Epidermal melanocyte (primary cell): Measurements from ENCODE around the gene ISG15.
A peak's percentile ranks its signal among the peaks of the same experiment; 100 is the strongest.
"Not testable (repeated sequence)": the region's sequence is repeated elsewhere in the genome, so short reads cannot be mapped to it uniquely, and the experiment has no call there.

Source experiments
- DNase-seq: peaks from one replicate; pipeline ENCODE4 v3.0.0; 2011; ENCODE audit warnings: low spot score; ENCODE audit not compliant: insufficient read length

Gene ISG15

GRCh38 chr1:1026599-1027413 lies 13.5 kb downstream of the ISG15 start:
- DNase-seq: no peak

- no peak for DNase-seq
Observed at GRCh38 chr1:1027791-1028190, 14.5 kb downstream of the ISG15 start.

- not testable (repeated sequence) for DNase-seq
Observed at GRCh38 chr1:1030867-1031658, 17.8 kb downstream of the ISG15 start.

GRCh38 chr1:1031659-1032235 lies 18.4 kb downstream of the ISG15 start:
- DNase-seq: no peak

GRCh38 chr1:1032424-1032823 lies 19.1 kb downstream of the ISG15 start:
- DNase-seq: no peak

- peak; percentile 81 for DNase-seq
Observed at GRCh38 chr1:1033009-1033587, 19.8 kb downstream of the ISG15 start.

- no peak for DNase-seq
Observed at GRCh38 chr1:1033731-1034438, 20.6 kb downstream of the ISG15 start.

- DNase-seq: no peak
Observed at GRCh38 chr1:1034439-1034781, 21.1 kb downstream of the ISG15 start.

- DNase-seq: no peak
Observed at GRCh38 chr1:1035291-1035943, 22.1 kb downstream of the ISG15 start.

GRCh38 chr1:1037366-1038327 lies 24.4 kb downstream of the ISG15 start:
- DNase-seq: no peak

GRCh38 chr1:1038694-1039093 lies 25.4 kb downstream of the ISG15 start:
- no peak for DNase-seq

GRCh38 chr1:1039145-1039910 lies 26.0 kb downstream of the ISG15 start:
- no peak for DNase-seq

GRCh38 chr1:1040004-1040991 lies 27.0 kb downstream of the ISG15 start:
- DNase-seq: peak; percentile 93

- no peak for DNase-seq
Observed at GRCh38 chr1:1041092-1041523, 27.8 kb downstream of the ISG15 start.

GRCh38 chr1:1041873-1042272 lies 28.6 kb downstream of the ISG15 start:
- DNase-seq: no peak

GRCh38 chr1:1042835-1043234 lies 29.5 kb downstream of the ISG15 start:
- no peak for DNase-seq

- DNase-seq: no peak
Observed at GRCh38 chr1:1043411-1043810, 30.1 kb downstream of the ISG15 start.

- DNase-seq: no peak
Observed at GRCh38 chr1:1043921-1044320, 30.6 kb downstream of the ISG15 start.
